Hippocampal formation (tissue), 2 donors: ENCODE measurements around the gene DMRTB1.

Source experiments
- DNase-seq, 2 donors: peaks; one replicate each; lab custom pipeline; 2025; lab: John Stamatoyannopoulos, UW

DMRTB1 gene

DNA sequence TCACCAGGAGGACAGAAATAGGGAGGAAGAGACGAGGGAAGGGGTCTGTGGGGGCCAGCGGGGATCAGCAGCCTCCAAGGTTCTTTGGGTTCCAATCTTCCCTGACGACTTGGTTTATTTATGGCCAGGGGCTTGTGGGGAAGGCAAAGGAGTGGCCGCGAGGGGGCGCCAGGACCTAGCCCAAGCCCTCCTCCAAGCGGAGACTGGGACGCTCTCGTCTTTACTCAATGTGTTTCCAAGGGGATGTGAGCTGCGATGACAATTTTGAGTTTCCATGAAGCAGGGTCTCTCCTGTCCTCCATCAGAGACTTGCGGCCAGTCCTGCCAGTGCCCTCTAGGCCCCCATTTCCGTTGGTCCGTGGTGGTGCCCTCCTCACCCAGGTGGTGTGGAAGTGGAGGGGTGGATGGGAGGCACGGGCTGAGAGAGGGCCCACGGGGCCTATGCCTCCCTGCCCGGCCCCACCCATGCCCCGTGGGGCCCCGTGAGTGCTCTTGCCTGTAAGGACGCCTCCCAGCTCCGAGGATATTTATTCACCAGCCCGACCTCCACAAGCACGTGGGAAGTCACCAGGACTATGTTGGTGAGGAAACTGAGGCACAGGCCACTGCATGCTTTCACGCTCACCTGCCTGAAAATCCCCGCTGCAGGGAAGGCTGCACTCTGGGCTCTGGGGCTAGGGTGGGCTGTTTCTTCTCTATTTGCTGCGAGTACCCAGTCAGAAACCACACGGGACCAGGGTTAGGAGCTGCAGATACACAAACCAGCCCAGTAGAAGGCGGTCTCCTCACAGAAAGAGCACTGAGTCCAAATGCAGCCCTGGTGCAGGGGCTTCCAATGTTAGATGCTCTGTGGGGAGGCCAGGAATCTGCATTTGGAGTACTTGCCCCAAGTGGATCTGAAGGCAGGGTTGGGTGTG, 26.5 kb downstream of the DMRTB1 start:
- peak; percentile 28 to 34 for DNase-seq

DNA sequence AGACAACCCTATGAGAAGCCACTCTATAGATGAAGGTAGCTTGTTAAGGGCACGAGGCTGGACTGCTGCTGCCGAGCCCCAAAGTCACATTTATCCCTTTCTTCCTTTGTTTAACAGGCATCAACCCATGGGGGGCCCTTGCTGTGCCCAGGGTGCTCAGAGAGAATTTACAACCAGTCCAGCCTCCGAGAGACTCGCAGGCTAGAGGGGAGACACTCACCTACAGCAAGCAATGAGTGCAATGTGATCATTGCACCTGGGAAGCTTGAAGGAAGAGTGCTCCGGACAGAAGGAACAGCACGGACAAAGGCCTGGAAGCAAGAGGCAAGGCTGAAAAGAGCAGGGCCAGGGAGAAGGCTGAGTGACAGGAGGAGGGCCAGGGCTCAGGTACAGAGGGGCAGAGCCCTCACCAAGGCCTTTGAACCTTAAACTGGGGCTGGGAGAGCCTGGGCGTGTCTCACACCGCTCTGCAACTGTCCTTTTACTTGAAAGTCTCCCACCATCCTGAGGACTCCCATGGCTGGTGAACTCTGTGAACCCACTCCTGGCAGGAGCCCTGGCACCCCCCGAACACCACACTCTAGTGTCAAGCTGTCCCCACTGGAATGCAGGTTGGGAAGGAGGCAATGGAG, 27.3 kb downstream of the DMRTB1 start:
- DNase-seq, result no peak

DNA sequence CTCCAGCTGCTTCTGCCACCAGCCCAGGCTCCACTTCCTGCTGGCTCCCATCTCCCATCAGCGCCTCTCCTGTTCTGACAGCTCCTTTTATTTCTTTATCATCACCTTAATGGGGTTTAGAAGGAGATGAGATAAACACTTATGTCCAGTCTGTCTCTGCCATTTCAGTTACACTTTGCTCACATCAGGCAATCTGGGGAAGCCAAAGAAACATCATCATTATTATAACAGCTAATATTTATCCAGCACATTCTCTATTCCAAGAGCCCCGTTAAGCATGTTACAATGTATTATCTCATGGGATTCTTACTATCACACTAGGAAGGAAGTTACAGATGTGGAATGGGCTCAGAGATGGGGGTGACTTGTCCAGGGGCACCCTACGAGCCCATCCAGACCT, 31.2 kb downstream of the DMRTB1 start:
- DNase-seq, result no peak

DNA sequence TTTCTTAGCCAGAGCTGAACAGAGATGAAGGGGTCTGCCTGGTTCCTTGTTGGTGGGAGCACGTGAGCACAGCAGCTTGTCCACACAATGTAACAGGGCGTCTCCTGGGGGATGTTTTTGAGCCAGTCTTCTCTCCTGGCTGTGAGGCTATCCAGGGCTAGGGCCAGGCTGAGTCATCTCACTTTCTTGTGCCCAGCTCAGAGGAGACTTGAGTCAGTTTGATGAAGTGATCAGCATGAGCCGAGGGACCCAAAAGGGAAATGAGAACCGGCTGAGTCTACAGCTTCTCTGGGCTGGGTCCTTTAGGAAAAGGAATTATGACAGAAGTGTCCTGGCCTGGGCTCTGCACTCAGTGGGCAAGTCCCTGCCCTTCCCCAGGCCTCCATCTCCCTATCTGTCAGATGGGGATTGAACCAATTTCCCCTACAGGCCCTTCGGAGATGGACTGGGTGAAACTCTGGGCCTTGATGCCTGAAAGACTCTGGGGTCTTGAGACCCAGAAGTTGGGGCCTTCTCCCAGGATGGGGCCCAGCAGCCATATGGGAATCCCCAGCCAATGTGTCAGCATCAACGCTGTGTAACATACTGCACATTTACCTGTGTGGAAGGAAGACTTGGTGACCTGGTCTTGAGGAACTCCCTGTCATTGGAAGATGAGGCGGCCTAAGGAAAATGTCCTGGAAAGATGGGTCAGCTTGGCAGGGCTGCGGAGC, 36.6 kb downstream of the DMRTB1 start:
- DNase-seq, result no peak

DNA sequence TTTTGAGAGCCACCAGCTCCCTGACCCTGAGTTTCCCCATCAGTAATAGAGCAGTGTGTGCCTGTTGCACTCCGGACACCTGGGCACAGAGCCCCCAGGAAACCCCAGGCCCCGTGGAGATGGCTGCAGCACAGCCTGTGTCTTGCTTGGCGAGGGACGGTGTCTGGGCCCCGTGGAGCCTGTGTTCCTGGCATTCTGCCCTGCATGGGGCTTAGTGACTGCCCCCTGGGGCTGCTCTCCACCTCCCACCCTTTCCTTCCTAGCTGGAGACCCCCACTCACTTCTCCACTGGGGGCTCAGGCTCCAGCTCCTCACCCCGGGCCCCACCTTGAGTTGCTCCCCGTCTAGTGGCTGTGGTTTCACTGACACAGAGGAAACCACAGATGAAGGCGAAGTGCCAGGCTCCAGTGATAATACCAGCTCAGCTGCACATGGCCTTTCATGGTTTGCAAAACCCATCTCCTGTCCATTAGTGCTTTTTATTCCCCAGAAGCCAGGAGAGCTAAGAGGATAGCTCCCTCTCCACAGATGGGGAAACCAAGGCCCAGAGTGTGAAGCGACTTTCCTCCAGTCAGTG, 39.4 kb downstream of the DMRTB1 start:
- DNase-seq, result no peak

DNA sequence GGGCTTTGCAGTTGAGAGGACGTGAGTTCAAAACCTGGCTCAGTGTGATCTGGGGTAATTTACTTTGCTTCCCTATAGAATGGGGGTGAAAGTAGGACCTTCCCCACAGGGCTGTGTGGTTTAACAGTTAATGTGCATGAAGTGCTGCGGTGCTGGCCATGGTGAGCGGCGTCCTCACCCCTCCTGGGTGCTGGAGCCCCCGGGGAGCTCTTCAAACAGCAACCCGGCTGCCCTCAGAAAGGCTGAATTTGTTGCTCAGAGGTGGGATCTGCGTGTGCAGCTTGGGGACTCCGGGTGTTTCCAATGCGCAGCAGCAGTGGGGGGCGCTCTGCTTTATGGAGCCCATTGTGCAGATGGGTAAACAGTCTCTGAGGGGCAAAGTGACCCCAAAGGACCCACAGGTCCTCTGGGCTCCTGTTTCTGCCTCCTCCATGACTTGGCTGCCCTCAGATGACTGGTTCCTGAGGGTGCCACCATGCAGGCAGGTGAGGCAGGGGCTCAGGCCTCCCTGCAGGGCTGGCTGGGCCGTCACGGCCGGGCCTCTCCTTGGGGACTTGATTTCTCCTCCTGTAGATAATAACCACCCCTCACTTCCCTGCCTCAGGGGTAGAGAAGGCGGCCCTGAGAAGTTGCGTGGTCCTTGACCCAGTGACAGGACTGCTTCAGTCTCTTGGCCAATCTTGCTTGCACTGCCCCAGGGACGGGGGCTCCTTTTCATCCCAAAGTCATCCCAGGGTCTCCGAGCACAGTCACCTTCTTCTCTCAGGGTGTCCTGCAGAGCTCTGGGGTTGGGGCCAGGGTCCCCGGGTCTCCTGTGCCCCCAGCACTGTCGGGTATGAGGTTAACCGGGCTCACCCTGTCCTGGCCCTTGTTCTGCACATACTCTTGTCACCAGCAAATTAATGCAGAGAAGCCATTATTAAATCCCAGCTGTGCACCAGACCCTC, 40.3 kb downstream of the DMRTB1 start:
- DNase-seq, result no peak

DNA sequence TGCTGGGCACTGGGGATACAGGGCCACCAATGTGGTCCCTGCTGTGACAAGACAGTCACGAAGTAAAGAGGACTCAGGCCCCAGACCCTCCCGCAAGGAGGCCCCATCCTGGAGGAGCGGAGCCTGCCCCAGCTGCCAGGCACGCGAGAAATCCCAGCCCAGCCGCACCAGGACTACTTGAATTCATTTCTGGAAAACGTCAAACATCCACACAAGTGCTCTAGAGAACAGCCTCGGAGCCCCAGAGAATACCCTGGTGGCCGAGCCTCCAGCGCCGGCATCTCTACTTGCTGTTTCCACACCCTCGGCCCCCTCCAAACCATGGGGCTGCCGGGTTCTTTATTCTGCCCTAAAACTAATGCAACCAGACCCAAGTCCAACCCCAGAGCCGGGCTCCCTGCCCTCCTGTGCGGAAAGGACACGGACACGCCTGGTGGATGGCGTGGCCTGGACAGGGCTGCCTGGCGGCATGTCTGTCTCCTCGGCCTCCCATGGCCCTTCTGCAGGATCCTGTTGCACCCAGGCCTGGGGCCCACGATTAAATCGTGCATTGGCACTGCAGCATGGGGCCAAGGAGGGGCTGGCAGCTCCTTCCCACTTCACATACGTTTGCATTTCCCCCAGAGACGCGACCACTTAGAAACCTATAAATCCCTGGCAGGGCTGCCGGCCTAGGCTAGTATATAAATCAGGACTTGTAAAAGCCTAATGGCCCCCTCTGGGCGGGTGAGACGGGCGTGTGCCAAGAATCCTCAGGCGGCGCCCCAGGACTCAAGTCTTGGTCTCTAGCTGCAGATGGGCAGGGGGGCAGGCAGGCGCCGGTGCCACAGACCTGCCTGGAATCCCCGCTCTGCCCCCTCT, 41.2 kb downstream of the DMRTB1 start:
- no peak for DNase-seq

DNA sequence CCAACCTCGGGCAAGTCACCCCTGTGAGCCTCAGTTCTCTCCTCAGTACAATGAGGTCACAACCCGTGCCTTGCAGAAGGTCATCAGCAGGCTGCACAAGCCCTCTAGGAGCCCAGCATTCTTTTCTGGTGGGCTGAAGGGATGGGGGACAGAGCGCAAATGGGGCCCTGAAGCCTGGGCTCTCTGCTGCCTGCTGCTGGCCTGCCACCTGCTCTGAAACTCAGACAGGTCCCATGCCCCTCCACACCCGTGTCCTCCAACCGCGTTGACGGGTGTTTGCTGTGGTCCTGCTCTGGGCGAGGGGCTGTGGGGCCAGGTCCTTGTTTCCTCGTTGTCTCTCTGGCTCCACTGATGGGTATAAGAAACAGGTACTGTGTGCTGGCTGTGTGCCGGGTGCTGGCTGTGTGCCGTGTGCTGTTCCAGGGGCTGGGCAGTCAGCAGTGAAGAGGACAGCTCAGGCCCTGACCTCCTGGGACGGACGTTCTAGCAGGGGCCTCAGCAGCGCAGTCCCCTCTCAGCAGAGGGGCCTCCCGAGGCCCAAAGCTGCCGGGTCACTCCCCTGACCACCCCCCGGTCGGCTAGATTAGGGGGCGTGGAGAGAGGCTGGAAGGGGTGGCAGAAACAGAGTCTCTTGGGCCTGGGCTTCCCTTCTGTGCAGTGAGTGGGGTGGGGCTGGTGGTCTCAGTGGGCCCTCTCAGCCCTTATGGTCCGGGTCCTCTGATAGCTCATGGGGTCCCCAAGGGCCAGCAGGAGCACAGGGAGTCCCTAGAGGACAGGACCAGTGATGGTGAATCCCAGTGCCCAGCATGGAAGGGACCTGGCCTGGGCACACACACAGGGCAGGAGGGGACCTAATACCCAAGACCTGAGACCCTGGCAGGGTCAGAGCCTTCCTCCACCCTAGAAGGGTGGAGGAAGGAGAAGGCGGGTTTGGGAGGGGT, 42.1 kb downstream of the DMRTB1 start:
- DNase-seq, result no peak

DNA sequence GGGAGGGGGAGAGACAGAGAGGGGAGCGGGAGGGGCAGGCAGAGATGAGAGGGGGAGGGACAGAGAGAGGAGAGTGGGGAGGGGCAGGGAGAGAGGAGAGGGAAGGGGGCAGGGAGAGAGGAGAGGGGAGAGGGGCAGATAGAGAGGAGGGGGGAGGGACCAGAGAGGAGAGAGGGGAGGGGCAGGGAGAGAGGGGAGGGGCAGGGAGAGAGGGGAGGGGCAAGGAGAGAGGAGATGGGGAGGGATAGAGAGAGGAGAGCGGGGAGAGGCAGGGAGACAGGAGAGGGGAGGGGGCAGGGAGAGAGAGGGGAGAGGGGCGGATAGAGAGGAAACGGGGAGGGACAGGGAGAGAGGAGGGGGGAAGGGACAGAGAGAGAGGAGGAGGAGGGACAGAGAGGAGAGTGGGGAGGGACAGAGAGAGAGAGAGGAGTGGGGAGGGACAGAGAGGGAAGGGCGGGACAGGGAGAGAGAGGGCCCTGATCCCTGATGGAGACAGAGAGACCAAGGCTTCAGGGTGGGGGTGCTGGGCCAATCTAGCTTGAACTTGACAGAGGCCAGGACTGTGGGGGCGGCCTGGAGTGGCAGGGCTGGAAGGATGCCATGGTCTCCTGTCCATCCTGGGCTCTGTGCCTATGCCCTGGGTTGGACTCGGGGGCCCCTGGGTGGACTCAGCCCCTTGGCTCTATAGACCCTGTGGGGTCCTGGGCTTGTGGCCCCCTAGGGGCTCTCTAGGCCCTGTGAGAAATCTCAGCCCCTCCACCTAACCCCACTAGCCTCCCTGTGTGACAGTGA, 43.6 kb downstream of the DMRTB1 start:
- DNase-seq, result no peak

DNA sequence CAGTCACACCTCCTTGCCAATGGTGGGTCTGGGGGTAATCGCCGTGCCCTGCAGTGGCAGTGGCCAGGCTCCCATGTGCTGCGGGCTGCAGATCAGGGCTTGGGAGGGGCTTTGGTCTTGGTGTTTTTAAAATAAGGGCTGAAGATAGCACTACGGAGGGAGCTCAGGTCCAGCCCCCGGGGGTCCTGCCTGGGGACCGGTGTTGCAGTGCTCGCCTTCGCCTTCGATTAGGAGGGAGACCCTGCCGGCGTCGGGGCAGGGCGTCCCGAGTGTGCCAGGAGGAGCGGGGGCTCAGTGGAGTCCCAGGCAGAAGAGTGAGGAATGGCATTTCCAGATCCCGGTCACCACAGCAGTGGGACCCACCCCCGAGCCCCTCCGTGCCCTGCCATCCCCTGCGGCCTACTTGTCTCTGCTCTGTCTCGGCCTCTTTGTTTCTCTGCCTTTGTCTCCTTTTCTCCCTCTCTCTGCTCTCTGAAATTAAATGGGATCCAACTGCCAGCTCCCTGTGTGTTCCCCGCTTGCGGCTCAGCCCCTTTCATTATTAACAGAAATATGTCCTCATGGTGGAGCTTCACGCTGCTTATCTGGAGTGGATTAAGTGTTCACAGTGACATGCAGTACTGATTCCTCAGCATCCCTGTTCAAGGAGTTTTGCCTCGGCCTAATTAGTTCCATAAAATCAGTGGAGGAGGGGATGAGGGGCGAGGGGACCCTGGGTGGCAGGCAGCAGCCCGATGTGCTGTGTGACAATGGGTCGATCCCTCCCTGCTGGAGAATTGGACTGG, 44.4 kb downstream of the DMRTB1 start:
- no peak for DNase-seq

DNA sequence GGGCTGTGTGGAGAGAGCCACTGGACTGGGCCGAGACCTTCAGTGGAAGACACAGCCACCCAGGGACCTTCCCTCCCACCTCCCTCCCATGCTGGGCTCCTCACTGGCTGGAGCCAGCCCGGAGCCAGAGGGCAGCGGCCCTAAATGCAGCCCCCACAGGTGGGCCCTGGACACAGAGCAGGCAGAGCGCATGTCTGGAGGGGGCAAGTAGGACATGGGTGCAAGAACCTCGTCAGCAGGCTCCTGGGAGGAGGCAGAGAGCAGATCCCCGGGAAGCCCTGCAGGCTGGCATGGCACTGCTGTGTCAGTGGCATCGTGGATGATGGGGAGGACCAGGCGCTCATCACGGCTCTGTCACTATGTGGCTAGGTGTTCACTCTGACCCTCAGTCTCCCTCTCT, 45.7 kb downstream of the DMRTB1 start:
- DNase-seq, result no peak

DNA sequence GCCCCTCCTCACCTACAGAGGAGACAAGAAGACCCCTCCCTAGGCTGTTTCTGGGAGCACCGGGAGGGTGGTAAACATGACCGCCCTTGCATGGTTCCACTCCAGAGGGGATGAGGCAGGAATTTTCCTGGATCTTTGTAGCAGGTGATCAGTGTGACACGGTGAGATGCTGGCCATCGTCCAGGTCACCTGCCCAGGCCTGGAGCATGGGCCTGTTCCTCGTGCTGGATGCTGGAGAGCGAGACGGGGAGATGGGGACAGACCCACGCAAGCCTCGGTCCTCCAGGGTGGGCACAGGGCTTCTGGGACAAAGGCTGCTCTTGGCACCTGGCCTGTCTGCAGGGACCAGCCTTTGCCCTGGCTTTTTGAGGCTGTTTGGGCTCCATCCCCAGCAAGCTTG, 46.2 kb downstream of the DMRTB1 start:
- DNase-seq, result no peak

DNA sequence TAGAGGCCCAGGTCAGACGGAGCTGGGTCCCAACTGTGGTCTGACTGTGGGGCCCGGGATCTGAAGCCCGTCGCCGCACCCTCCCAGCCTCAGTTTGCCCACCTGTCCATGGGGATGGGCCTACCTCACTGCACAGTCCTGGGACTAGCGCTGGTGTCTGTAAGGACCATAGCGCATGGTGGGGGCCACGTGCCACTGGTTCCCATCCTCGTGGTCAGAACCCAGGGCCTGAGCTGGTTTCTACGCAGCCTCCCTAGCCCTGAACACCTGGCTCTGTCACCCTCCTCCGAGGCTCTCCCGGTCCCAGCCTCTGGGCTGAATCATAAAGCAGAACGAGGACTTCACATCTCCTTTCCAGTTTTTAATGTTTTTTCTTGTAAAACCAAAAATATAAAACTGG, 46.7 kb downstream of the DMRTB1 start:
- no peak for DNase-seq

DNA sequence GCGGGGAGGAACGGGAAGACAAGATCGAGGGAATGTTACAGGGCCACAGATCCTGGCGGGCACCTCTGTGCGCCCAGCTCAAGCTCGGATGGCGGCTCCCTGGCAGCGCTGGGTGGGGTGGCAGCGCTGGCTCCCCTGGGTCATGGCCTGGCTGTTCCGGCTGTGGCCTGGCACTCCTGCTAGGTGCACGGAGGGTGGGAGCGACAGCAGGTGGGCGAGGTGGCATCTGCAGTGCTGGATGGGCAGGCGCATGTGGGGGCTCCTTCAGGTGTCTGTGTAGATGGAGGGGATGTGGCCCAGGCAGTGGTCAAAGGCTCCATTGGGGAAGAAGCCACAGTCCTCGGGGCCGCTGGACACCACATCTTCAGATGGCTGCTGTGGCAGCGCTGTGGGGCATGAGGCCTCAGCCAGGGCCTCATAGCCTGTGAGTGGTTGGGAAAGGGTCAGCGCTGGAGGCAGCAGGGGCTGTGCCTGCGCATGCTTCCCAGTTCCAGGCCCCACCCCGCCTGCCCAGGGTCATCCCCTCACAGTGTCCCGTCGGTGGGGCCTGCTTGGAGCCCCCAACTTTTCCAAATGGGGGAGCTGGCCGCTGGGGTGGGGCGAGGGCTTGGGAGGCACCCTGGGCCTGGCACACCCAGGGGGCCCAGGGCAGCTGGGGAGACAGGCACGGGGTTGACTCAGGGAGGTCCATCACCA, 47.3 kb downstream of the DMRTB1 start:
- no peak for DNase-seq

DNA sequence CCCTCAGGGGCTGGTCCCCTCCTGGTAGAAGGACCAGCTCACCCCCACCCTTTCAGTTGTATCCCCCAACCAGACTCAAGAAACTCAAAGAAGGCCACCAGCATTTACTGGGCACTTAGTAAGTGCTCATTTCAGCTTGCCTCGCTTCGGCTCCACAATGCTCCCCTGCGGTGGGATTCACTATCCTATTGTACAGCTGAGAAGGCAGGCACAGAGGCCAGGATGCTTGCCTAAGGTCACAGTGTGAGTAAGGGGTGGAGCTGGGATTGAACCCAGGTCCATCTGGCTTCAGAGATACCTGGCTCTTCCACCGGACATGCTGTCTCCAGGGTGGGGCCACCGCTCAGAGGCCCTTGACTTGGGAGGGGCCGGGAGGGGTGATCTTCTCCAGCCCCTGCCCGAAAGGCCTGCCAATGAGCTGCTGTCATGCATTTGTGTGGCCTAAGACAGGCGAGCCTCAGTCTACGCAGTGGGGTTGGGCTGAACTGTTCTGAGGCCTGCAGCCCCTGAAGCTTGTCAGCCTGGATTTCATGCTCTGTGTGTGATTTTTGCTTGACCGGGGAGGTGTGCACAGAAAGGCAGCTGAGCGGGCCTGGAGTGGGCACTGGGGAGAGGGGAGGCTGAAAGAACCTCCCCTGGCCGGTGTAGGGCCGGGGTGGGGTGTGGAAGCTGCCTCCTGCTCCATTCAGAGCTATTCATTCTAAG, 48.1 kb downstream of the DMRTB1 start:
- no peak for DNase-seq
